Spleen (tissue), 11 donors: ENCODE data around the gene IGF1R. TPM values are rescaled to one million over a fixed set of nuclear protein-coding genes. Genes with fewer than 3 reads are reported as not detected.

Source experiments
- DNase-seq: peaks from one replicate; pipeline ENCODE4 v3.0.0-alpha.2; 2020
- H3K27ac ChIP-seq, 8 donors: fragments of 200-600 bp; sonication (generic) in 7 of 8; 1 replicate in 4 of 8; 2 replicates in 4 of 8; pipeline versions ENCODE4 v1.5.0 to v1.8.0; 2016 to 2021; ENCODE audit warnings: inconsistent platforms in 4 of 8, mild to moderate bottlenecking in 4 of 8, moderate library complexity in 1 of 8
- H3K27me3 ChIP-seq, 7 donors: fragments of 200-600 bp; sonication (generic) in 6 of 7; replicated peaks in 1 of 7; 1 replicate in 4 of 7; 2 replicates in 3 of 7; pipeline versions ENCODE4 v1.5.0 to v1.8.0; 2016 to 2021; ENCODE audit warnings: inconsistent platforms in 3 of 7, mild to moderate bottlenecking in 1 of 7
- H3K36me3 ChIP-seq, 6 donors: fragments of 200-600 bp; sonication (generic) in 5 of 6; 1 replicate in 4 of 6; 2 replicates in 2 of 6; pipeline versions ENCODE4 v1.5.0 to v1.8.0; 2016 to 2021; ENCODE audit warnings: inconsistent platforms in 2 of 6
- H3K4me1 ChIP-seq, 6 donors: fragments of 200-600 bp; sonication (generic) in 5 of 6; 1 replicate in 3 of 6; 2 replicates in 3 of 6; pipeline versions ENCODE4 v1.5.0 to v1.8.0; 2016 to 2021; ENCODE audit warnings: inconsistent platforms in 3 of 6
- H3K4me3 ChIP-seq, 8 donors: fragments of 200-600 bp; sonication (generic) in 7 of 8; 1 replicate in 4 of 8; 2 replicates in 4 of 8; pipeline versions ENCODE4 v1.5.0 to v1.8.0; 2016 to 2021; ENCODE audit warnings: inconsistent platforms in 4 of 8, mild to moderate bottlenecking in 4 of 8, moderate library complexity in 2 of 8
- H3K9me3 ChIP-seq, 8 donors: fragments of 200-600 bp; sonication (generic) in 7 of 8; 1 replicate in 4 of 8; 2 replicates in 4 of 8; pipeline versions ENCODE4 v1.5.0 to v1.8.0; 2016 to 2021; ENCODE audit warnings: inconsistent platforms in 4 of 8
- CTCF ChIP-seq, 11 experiments: fragments of 200-600 bp in 7 of 11; fragments of 450-650 bp in 4 of 11; sonication (generic) in 4 of 11; IDR thresholded peaks in 8 of 11; conservative IDR thresholded peaks in 3 of 11; 1 replicate in 7 of 11; 2 replicates in 4 of 11; pipeline versions ENCODE4 v1.4.0 to v1.8.0; 2016 to 2021; ENCODE audit warnings: antibody characterized with exemption in 11 of 11, inconsistent platforms in 4 of 11, mild to moderate bottlenecking in 1 of 11
- POLR2A ChIP-seq, 3 donors: fragments of 450-650 bp; IDR thresholded peaks; one replicate each; pipeline ENCODE4 v1.5.1; 2017; ENCODE audit warnings: antibody characterized with exemption in 3 of 3, mild to moderate bottlenecking in 1 of 3
- POLR2AphosphoS5 ChIP-seq, 3 donors: sonication (generic); formaldehyde crosslinking; IDR thresholded peaks; one replicate each; pipeline ENCODE4 v1.5.1; 2017; ENCODE audit warnings: antibody characterized with exemption in 3 of 3
- WGBS, 5 donors: extraction: QIAGEN DNeasy Blood & Tissue Kit in 3 of 5; methylation state at CpG; one replicate each; pipeline versions ENCODE4 v1.1.5 to v1.1.7; 2013 to 2018; 5-methylcytosine and 5-hydroxymethylcytosine counted together
- intact Hi-C: fragments of 100-400 bp; cut with DNase I; formaldehyde crosslinking; loops from one replicate; pipeline ENCODE4 v1.15.0; 2023; ENCODE audit warnings: low total_unique reads
- polyA plus RNA-seq, 3 donors: library from polyadenylated mRNA; stranded (reverse); fragments of 200-250 nt; gene quantifications; one replicate each; pipeline ENCODE4 v1.2.1, GENCODE V29; 2013
- total RNA-seq, 7 donors: library from RNA; depleted of rRNA in 3 of 7; stranded (reverse); fragments of >200 nt in 3 of 7; fragmentation: NEBNext Ultra II Directional in 4 of 7; extraction: Animal tissue kit (Norgen Biotek cat#: 25700) in 4 of 7; gene quantifications; one replicate each; pipeline versions ENCODE4 v1.1.0 to v1.2.1, GENCODE V29; 2016 to 2021
- donor health status: healthy with polysubstance abuse.
- donor health status: DM: no; HTN: no; CAD: no; lungs with moderate emphysema.
- donor health status: DM: no; HTN: no; CAD: no.
- donor health status: Bipolar disorder and iron deficiency.
- donor health status: healthy.
- donor health status: DM: no; HTN: no; CAD: no.
- donor health status: DM: yes; HTN: yes; CAD: no.

The IGF1R gene
- total and polyA plus RNA-seq, 10 donors, result 1.1 to 104 (median 53.1) TPM

GRCh38 chr15:98980899-98981228 is 332.5 kb downstream of the IGF1R start:
- TF ChIP-seq POLR2A (IDR thresholded peaks at IDR 0.05) (no peak), POLR2AphosphoS5 (IDR thresholded peaks at IDR 0.05) (no peak), CTCF (IDR thresholded peaks at IDR 0.05 in 8 of 11, conservative IDR thresholded peaks at IDR 0.05 in 3 of 11) (no peak)
- no peaks in the 10 kb centered on the region for H3K27me3 ChIP-seq
- WGBS, 5 donors, result 85 to 95% (median 94%) methylated on average over 4 of the region's 4 CpGs
- H3K9me3 ChIP-seq, result peaks cover 0 to 9% (median 4%) of the 10 kb centered on the region in 8 donors
- intact Hi-C loops, result no loop called here
- H3K4me3 ChIP-seq, result no peak overlapping the region
- peaks cover 0 to 12% (median 8%) of the 10 kb centered on the region in 6 donors for H3K4me1 ChIP-seq
- no peaks in the 10 kb centered on the region for H3K36me3 ChIP-seq
- no peak for DNase-seq
- no peak overlapping the region for H3K27ac ChIP-seq

- DNase-seq, result no peak
- H3K4me1 ChIP-seq, result peaks cover 0 to 12% (median 8%) of the 10 kb centered on the region in 6 donors
- peaks cover 0 to 19% (median 14%) of the 10 kb centered on the region in 8 donors for H3K9me3 ChIP-seq
- TF ChIP-seq POLR2A (IDR thresholded peaks at IDR 0.05), result no peak
- no peak for TF ChIP-seq POLR2AphosphoS5 (IDR thresholded peaks at IDR 0.05)
- no peak for TF ChIP-seq CTCF (IDR thresholded peaks at IDR 0.05 in 8 of 11, conservative IDR thresholded peaks at IDR 0.05 in 3 of 11)
- 75 to 85% (median 82%) methylated on average over 14 of the region's 14 CpGs for WGBS, 5 donors
- intact Hi-C loops, result no loop called here
- H3K27ac ChIP-seq, result no peak overlapping the region
- H3K27me3 ChIP-seq, result peaks cover 0 to 4% (median 0%) of the 10 kb centered on the region in 7 donors
- no peak overlapping the region for H3K4me3 ChIP-seq
- no peaks in the 10 kb centered on the region for H3K36me3 ChIP-seq
Observed at GRCh38 chr15:98981851-98982722, 333.7 kb downstream of the IGF1R start.

- WGBS, 5 donors, result 37 to 52% (median 42%) methylated on average over 2 of the region's 2 CpGs
- no peak for DNase-seq
- no peak overlapping the region for H3K27ac ChIP-seq
Observed at GRCh38 chr15:98983334-98983733, 335.0 kb downstream of the IGF1R start.

More at GRCh38 chr15:98983334-98983733, 335.0 kb downstream of the IGF1R start:
- no peak overlapping the region for H3K4me3 ChIP-seq
- peaks cover 0 to 17% (median 0%) of the 10 kb centered on the region in 7 donors for H3K27me3 ChIP-seq
- no peaks in the 10 kb centered on the region for H3K36me3 ChIP-seq
- intact Hi-C loops, result no loop called here
- H3K4me1 ChIP-seq, result peaks cover 0 to 12% (median 8%) of the 10 kb centered on the region in 6 donors
- peaks cover 0 to 29% (median 14%) of the 10 kb centered on the region in 8 donors for H3K9me3 ChIP-seq
- TF ChIP-seq CTCF (IDR thresholded peaks at IDR 0.05 in 8 of 11, conservative IDR thresholded peaks at IDR 0.05 in 3 of 11) (no peak), POLR2A (IDR thresholded peaks at IDR 0.05) (no peak), POLR2AphosphoS5 (IDR thresholded peaks at IDR 0.05) (peak in 1 of 3 donors; percentile 11)
